ENCODE results near the gene ERH.

ERH gene

DNA sequence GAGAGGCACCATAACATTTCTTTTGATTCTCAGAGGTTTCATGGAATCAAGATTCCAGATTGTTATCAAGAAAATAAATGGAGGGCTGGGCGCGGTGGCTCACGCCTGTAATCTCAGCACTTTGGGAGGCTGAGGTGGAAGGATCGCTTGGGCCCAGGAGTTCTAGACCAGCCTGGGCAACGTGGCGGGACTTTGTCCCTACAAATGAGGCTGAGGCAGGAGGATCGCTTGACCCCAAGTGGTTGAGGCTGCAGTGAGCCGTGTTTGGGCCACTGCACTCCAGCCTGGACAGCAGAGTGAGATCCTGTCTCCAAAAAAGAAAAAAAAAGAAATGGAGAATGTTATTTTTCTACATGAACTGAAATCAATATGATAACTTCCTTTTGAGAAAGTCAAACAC lies 1.7 kb upstream of the ERH start:
- no peaks in the 10 kb centered on the region for H3K9me2 ChIP-seq (replicated peaks; ENCODE audit: insufficient read depth, low read length)
- no peaks in the 10 kb centered on the region for H3K27me3 ChIP-seq (replicated peaks; ENCODE audit: insufficient read depth, low read length)
- H3K9ac ChIP-seq (ENCODE audit: low read length): no peak overlapping the region
- peaks cover 92% of the 10 kb centered on the region for H3K79me2 ChIP-seq (ENCODE audit: low read length)
- no peak for TF ChIP-seq EZH2phosphoT487 (IDR thresholded peaks at IDR 0.05; ENCODE audit: low read length)
- TF ChIP-seq EZH2 (optimal IDR thresholded peaks at IDR 0.05; ENCODE audit: low read depth, low read length): no peak
- TF ChIP-seq, protein P1, sequence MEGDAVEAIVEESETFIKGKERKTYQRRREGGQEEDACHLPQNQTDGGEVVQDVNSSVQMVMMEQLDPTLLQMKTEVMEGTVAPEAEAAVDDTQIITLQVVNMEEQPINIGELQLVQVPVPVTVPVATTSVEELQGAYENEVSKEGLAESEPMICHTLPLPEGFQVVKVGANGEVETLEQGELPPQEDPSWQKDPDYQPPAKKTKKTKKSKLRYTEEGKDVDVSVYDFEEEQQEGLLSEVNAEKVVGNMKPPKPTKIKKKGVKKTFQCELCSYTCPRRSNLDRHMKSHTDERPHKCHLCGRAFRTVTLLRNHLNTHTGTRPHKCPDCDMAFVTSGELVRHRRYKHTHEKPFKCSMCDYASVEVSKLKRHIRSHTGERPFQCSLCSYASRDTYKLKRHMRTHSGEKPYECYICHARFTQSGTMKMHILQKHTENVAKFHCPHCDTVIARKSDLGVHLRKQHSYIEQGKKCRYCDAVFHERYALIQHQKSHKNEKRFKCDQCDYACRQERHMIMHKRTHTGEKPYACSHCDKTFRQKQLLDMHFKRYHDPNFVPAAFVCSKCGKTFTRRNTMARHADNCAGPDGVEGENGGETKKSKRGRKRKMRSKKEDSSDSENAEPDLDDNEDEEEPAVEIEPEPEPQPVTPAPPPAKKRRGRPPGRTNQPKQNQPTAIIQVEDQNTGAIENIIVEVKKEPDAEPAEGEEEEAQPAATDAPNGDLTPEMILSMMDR (IDR thresholded peaks at IDR 0.05; ENCODE audit: low read length): no peak
- H3K4me2 ChIP-seq (ENCODE audit: low read depth, low read length): peak overlapping the region; percentile 72; the same call in 1 of the 2 replicates
- no peaks in the 10 kb centered on the region; the same call in 1 of the 2 replicates for H4K20me1 ChIP-seq (ENCODE audit: insufficient read depth, low read length)
- H3K4me1 ChIP-seq (ENCODE audit: low read length): peaks cover 11% of the 10 kb centered on the region; the same call in 1 of the 2 replicates
- no peaks in the 10 kb centered on the region for H3K36me3 ChIP-seq (replicated peaks; ENCODE audit: insufficient read depth, low read length)
- no peaks in the 10 kb centered on the region for H3K9me3 ChIP-seq (replicated peaks; ENCODE audit: insufficient read depth, low read length)
- H3F3A ChIP-seq (ENCODE audit: insufficient read depth, low read length): no peaks in the 10 kb centered on the region
- DNase-seq: no peak
- no peak overlapping the region for H3K27ac ChIP-seq (ENCODE audit: low read length)
- peak overlapping the region; percentile 86 for H3K4me3 ChIP-seq (ENCODE audit: low read length)
- H2AFZ ChIP-seq (ENCODE audit: low read length): no peak overlapping the region

DNA sequence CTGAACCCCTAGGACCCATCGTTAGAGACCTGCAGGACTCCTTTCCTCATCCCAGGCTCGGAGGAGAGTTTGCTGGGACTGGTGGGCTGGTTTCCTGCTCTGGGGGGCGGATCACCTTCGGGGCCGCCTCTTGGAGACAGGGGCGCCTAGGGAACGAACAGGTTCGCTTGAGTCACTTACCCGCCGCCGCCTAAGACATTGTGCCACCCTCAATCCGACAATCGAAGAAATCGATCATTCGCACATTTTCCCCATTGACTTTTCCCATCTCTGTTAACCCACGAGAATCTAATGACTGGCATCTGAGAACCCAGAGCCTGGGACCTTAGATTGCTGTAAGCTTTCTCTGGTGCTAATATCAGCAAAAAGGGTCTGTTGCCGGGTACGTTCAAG lies 715 bp upstream of the ERH start:
- Histone ChIP-seq H4K20me1 (ENCODE audit: insufficient read depth, low read length) (no peaks in the 10 kb centered on the region; the same call in 1 of the 2 replicates), H3K27ac (ENCODE audit: low read length) (peak overlapping the region; percentile 78; the same call in 1 of the 2 replicates), H3K9me3 (replicated peaks; ENCODE audit: insufficient read depth, low read length) (no peaks in the 10 kb centered on the region), H3K9me2 (replicated peaks; ENCODE audit: insufficient read depth, low read length) (no peaks in the 10 kb centered on the region), H3K9ac (ENCODE audit: low read length) (peak overlapping the region; percentile 94), H3F3A (ENCODE audit: insufficient read depth, low read length) (no peaks in the 10 kb centered on the region), H3K36me3 (replicated peaks; ENCODE audit: insufficient read depth, low read length) (no peaks in the 10 kb centered on the region), H2AFZ (ENCODE audit: low read length) (peak overlapping the region; percentile 77; the same call in 1 of the 2 replicates), H3K27me3 (replicated peaks; ENCODE audit: insufficient read depth, low read length) (no peaks in the 10 kb centered on the region), H3K4me3 (ENCODE audit: low read length) (peak overlapping the region; percentile 86), H3K4me1 (ENCODE audit: low read length) (peaks cover 11% of the 10 kb centered on the region; the same call in 1 of the 2 replicates), H3K79me2 (ENCODE audit: low read length) (peaks cover 92% of the 10 kb centered on the region), H3K4me2 (ENCODE audit: low read depth, low read length) (peak overlapping the region; percentile 72; the same call in 1 of the 2 replicates)
- TF ChIP-seq, protein P1 (IDR thresholded peaks at IDR 0.05; ENCODE audit: low read length): no peak
- TF ChIP-seq EZH2phosphoT487 (IDR thresholded peaks at IDR 0.05; ENCODE audit: low read length) (no peak), EZH2 (optimal IDR thresholded peaks at IDR 0.05; ENCODE audit: low read depth, low read length) (no peak)
- DNase-seq: no peak

DNA sequence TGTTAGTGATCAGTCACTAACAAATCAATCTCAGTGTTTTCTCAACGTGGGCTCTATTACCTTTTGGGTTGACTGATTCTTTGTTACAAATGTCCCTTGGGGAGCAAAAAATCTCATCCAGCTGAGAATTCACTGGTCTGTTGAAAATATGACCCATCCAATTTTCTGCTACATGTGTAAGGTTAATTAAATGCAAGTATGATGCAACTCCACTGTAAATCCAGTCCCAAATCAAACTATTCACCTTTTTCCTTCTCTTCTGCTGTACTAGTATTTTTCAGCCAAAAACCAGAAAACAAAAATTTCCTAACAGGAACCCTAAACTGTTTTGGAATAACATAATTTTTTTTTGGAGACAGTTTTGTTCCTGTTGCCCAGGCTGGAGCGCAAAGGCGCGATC lies 2.2 kb downstream of the ERH start:
- H3K27me3 ChIP-seq (replicated peaks; ENCODE audit: insufficient read depth, low read length): no peaks in the 10 kb centered on the region
- H3K4me1 ChIP-seq (ENCODE audit: low read length): peaks cover 11% of the 10 kb centered on the region; the same call in 1 of the 2 replicates
- H3K9ac ChIP-seq (ENCODE audit: low read length): no peak overlapping the region
- peaks cover 2% of the 10 kb centered on the region for H4K20me1 ChIP-seq (ENCODE audit: insufficient read depth, low read length)
- H3K79me2 ChIP-seq (ENCODE audit: low read length): peaks cover 96% of the 10 kb centered on the region
- H3F3A ChIP-seq (ENCODE audit: insufficient read depth, low read length): no peaks in the 10 kb centered on the region
- TF ChIP-seq EZH2phosphoT487 (IDR thresholded peaks at IDR 0.05; ENCODE audit: low read length) (no peak), EZH2 (optimal IDR thresholded peaks at IDR 0.05; ENCODE audit: low read depth, low read length) (no peak)
- TF ChIP-seq, protein P1 (IDR thresholded peaks at IDR 0.05; ENCODE audit: low read length): no peak
- H3K4me3 ChIP-seq (ENCODE audit: low read length): no peak overlapping the region
- no peak overlapping the region for H3K27ac ChIP-seq (ENCODE audit: low read length)
- H3K36me3 ChIP-seq (replicated peaks; ENCODE audit: insufficient read depth, low read length): peaks cover under 1% of the 10 kb centered on the region
- H3K9me2 ChIP-seq (replicated peaks; ENCODE audit: insufficient read depth, low read length): no peaks in the 10 kb centered on the region
- no peaks in the 10 kb centered on the region for H3K9me3 ChIP-seq (replicated peaks; ENCODE audit: insufficient read depth, low read length)
- DNase-seq: no peak
- H3K4me2 ChIP-seq (ENCODE audit: low read depth, low read length): no peak overlapping the region
- no peak overlapping the region for H2AFZ ChIP-seq (ENCODE audit: low read length)

All from MM.1S (cell line).